Stomach (tissue), 9 donors: Measurements from ENCODE around the gene AXL. TPM values are rescaled to one million over a fixed set of nuclear protein-coding genes. Genes with fewer than 3 reads are reported as not detected.

ENCODE experiments used
- DNase-seq, 2 donors: peaks; one replicate each; pipeline versions ENCODE4 v3.0.0 to v3.0.0-alpha.2; 2013 to 2019
- H3K27ac ChIP-seq, 5 donors: fragments of 200-600 bp in 4 of 5; sonication (generic) in 4 of 5; one replicate each; pipeline ENCODE4 v1.5.1; 2013 to 2019; ENCODE audit warnings: mild to moderate bottlenecking in 1 of 5, moderate library complexity in 1 of 5
- H3K27me3 ChIP-seq, 3 donors: fragments of 200-600 bp; sonication (generic); one replicate each; pipeline ENCODE4 v1.5.1; 2017 to 2019; ENCODE audit warnings: mixed run types in 1 of 3
- H3K36me3 ChIP-seq, 4 donors: fragments of 200-600 bp; sonication (generic); 1 replicate in 3 of 4; 2 replicates in 1 of 4; pipeline ENCODE4 v1.5.1; 2016 to 2019
- H3K4me1 ChIP-seq, 4 donors: fragments of 200-600 bp; sonication (generic); one replicate each; pipeline ENCODE4 v1.5.1; 2016 to 2019
- H3K4me3 ChIP-seq, 4 donors: fragments of 200-600 bp; sonication (generic) in 3 of 4; one replicate each; pipeline ENCODE4 v1.5.1; 2016 to 2019; ENCODE audit warnings: mild to moderate bottlenecking in 1 of 4
- H3K9me3 ChIP-seq, 4 donors: fragments of 200-600 bp; sonication (generic); one replicate each; pipeline ENCODE4 v1.5.1; 2016 to 2019
- EP300 ChIP-seq: sonication (generic); formaldehyde crosslinking; IDR thresholded peaks from one replicate; pipeline ENCODE4 v1.6.1; 2017; ENCODE audit warnings: antibody characterized with exemption
- POLR2A ChIP-seq, 4 donors: fragments of 450-650 bp; IDR thresholded peaks; one replicate each; pipeline ENCODE4 v1.6.1; 2016; ENCODE audit warnings: antibody characterized with exemption in 4 of 4, control low read depth in 2 of 4, mild to moderate bottlenecking in 1 of 4, moderate library complexity in 1 of 4
- POLR2AphosphoS5 ChIP-seq, 3 donors: sonication (generic); formaldehyde crosslinking; IDR thresholded peaks; one replicate each; pipeline ENCODE4 v1.6.1; 2016; ENCODE audit warnings: antibody characterized with exemption in 3 of 3
- WGBS, 5 donors: extraction: QIAGEN DNeasy Blood & Tissue Kit in 3 of 5; methylation state at CpG; one replicate each; pipeline versions ENCODE4 v1.1.5 to v1.1.7; 2013 to 2018; 5-methylcytosine and 5-hydroxymethylcytosine counted together
- intact Hi-C: fragments of 100-400 bp; cut with DNase I; formaldehyde crosslinking; loops from one replicate; pipeline ENCODE4 v1.15.1; 2023; ENCODE audit warnings: low total_unique reads
- polyA plus RNA-seq, 3 donors: library from polyadenylated mRNA; stranded (reverse); fragments of 200-250 nt; gene quantifications; one replicate each; pipeline ENCODE4 v1.2.3, GENCODE V29; 2013
- total RNA-seq, 5 donors: library from RNA; depleted of rRNA; stranded (reverse); fragments of >200 nt; gene quantifications; one replicate each; pipeline versions ENCODE4 v1.1.0 to v1.2.3, GENCODE V29; 2014 to 2016
- TF ChIP-seq, protein P1 (sequence below), 7 experiments: fragments of 450-650 bp in 4 of 7; fragments of 200-600 bp in 3 of 7; sonication (generic) in 3 of 7; IDR thresholded peaks; one replicate each; pipeline ENCODE4 v1.5.1; 2016 to 2019; ENCODE audit warnings: antibody characterized with exemption in 7 of 7, control low read depth in 2 of 7, mild to moderate bottlenecking in 1 of 7
- donor health status: healthy with polysubstance abuse.
- donor health status: Bipolar disorder and iron deficiency.
- donor health status: healthy.

The AXL gene
- total and polyA plus RNA-seq, 8 donors, result 6.1 to 48.7 (median 22.8) TPM

DNA sequence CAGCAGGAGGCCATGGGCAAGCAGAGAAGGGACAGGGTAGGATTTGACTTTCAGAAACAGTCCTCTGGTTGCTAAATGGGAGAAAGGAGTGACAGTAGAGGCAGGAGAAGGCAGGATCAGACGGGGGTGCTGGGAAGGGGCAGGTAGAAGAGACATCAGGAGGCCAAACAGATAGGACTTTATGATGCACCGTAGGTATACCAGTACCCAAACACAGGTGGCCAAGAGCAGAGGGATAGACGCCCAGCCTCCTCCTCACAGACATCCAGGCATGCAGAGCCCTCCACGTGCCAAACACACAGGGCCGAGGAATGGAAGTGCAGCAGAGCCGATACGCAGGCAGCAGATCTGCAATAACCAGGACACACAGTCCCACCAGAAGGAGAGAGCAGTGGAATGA lies 1.3 kb upstream of the AXL start:
- intact Hi-C loops, result no loop called here
- 65 to 90% (median 76%) methylated on average over 7 of the region's 7 CpGs for WGBS, 5 donors

GRCh38 chr19:41218249-41218614 lies 791 bp upstream of the AXL start:
- Histone ChIP-seq H3K36me3 (peaks cover 0 to 11% (median 5%) of the 10 kb centered on the region in 4 donors), H3K9me3 (no peaks in the 10 kb centered on the region), H3K27ac (peak overlapping the region in 4 of 5 donors; percentile 82 to 94 (median 90)), H3K27me3 (peaks cover 0 to 29% (median 18%) of the 10 kb centered on the region in 3 donors), H3K4me1 (peaks cover 0 to 41% (median 25%) of the 10 kb centered on the region in 4 donors), H3K4me3 (peak overlapping the region; percentile 53 to 74 (median 58))
- TF ChIP-seq POLR2A (IDR thresholded peaks at IDR 0.05) (no peak), POLR2AphosphoS5 (IDR thresholded peaks at IDR 0.05) (no peak), EP300 (no peak)
- TF ChIP-seq, protein P1, sequence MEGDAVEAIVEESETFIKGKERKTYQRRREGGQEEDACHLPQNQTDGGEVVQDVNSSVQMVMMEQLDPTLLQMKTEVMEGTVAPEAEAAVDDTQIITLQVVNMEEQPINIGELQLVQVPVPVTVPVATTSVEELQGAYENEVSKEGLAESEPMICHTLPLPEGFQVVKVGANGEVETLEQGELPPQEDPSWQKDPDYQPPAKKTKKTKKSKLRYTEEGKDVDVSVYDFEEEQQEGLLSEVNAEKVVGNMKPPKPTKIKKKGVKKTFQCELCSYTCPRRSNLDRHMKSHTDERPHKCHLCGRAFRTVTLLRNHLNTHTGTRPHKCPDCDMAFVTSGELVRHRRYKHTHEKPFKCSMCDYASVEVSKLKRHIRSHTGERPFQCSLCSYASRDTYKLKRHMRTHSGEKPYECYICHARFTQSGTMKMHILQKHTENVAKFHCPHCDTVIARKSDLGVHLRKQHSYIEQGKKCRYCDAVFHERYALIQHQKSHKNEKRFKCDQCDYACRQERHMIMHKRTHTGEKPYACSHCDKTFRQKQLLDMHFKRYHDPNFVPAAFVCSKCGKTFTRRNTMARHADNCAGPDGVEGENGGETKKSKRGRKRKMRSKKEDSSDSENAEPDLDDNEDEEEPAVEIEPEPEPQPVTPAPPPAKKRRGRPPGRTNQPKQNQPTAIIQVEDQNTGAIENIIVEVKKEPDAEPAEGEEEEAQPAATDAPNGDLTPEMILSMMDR (IDR thresholded peaks at IDR 0.05), result no peak
- DNase-seq, result no peak
- 61 to 79% (median 71%) methylated on average over 6 to 7 of the region's 7 CpGs for WGBS, 5 donors
- intact Hi-C loops, result no loop called here

More for the DNA sequence above, 1.3 kb upstream of the AXL start:
- peaks cover 0 to 29% (median 18%) of the 10 kb centered on the region in 3 donors for H3K27me3 ChIP-seq
- no peaks in the 10 kb centered on the region for H3K9me3 ChIP-seq
- peaks cover 0 to 37% (median 22%) of the 10 kb centered on the region in 4 donors for H3K4me1 ChIP-seq
- H3K4me3 ChIP-seq, result no peak overlapping the region
- peak overlapping the region in 4 of 5 donors; percentile 82 to 94 (median 90) for H3K27ac ChIP-seq
- TF ChIP-seq POLR2AphosphoS5 (IDR thresholded peaks at IDR 0.05), result no peak
- TF ChIP-seq, protein P1 (IDR thresholded peaks at IDR 0.05), result no peak
- no peak for TF ChIP-seq POLR2A (IDR thresholded peaks at IDR 0.05)
- no peak for TF ChIP-seq EP300
- peaks cover 0 to 11% (median 5%) of the 10 kb centered on the region in 4 donors for H3K36me3 ChIP-seq
- DNase-seq, result no peak

- peak in 1 of 2 donors; percentile 41 for DNase-seq
- WGBS, 5 donors, result 25 to 40% (median 33%) methylated on average over 14 to 16 of the region's 16 CpGs
Observed at GRCh38 chr19:41219924-41220567, 1.0 kb downstream of the AXL start.

DNA sequence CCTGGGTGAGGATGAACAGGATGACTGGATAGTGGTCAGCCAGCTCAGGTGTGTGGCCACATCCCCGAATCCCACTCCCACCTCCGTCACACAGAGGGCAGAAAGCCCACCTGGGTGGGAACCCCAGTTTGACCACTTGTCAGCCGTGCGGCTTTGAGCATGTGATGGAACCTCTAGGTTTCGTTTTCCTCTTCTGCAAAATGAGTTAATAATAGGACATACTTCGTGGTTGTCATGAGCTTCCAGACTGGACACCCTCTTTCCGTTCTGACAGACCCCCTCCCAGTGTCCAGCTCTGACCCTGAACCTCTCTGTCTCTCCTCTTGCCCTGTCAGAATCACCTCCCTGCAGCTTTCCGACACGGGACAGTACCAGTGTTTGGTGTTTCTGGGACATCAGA lies 1.8 kb downstream of the AXL start:
- H3K27ac ChIP-seq, result peak overlapping the region; percentile 72 to 94 (median 90)
- peaks cover 0 to 11% (median 5%) of the 10 kb centered on the region in 4 donors for H3K36me3 ChIP-seq
- peak overlapping the region; percentile 53 to 74 (median 58) for H3K4me3 ChIP-seq
- WGBS, 5 donors, result 57 to 73% (median 67%) methylated on average over 9 of the region's 9 CpGs
- no peak for DNase-seq
- H3K9me3 ChIP-seq, result no peaks in the 10 kb centered on the region
- peaks cover 0 to 31% (median 19%) of the 10 kb centered on the region in 3 donors for H3K27me3 ChIP-seq
- intact Hi-C loops, result loop anchor here (5.0 kb wide), 1 partner anchor 36 kb away; no protein-coding TSS in a partner anchor
- H3K4me1 ChIP-seq, result peaks cover 9 to 63% (median 41%) of the 10 kb centered on the region in 4 donors
- TF ChIP-seq EP300 (no peak), POLR2AphosphoS5 (IDR thresholded peaks at IDR 0.05) (no peak), POLR2A (IDR thresholded peaks at IDR 0.05) (no peak)
- TF ChIP-seq, protein P1 (IDR thresholded peaks at IDR 0.05), result no peak

More at GRCh38 chr19:41219924-41220567, 1.0 kb downstream of the AXL start:
- Histone ChIP-seq H3K36me3 (peaks cover 0 to 11% (median 5%) of the 10 kb centered on the region in 4 donors), H3K4me3 (peak overlapping the region; percentile 53 to 74 (median 58)), H3K9me3 (no peaks in the 10 kb centered on the region), H3K27ac (peak overlapping the region; percentile 72 to 94 (median 90)), H3K4me1 (peaks cover 1 to 56% (median 35%) of the 10 kb centered on the region in 4 donors), H3K27me3 (peaks cover 0 to 29% (median 18%) of the 10 kb centered on the region in 3 donors)
- intact Hi-C loops, result loop anchor here (5.0 kb wide), 1 partner anchor 37 kb away; no protein-coding TSS in a partner anchor
- peak in 1 of 3 donors; percentile 14 for TF ChIP-seq POLR2AphosphoS5 (IDR thresholded peaks at IDR 0.05)
- TF ChIP-seq, protein P1 (IDR thresholded peaks at IDR 0.05), result no peak
